Measurements from ENCODE around the gene KDM4C. TPM values are rescaled to one million over a fixed set of nuclear protein-coding genes. Genes with fewer than 3 reads are reported as not detected.

KDM4C gene
- total RNA-seq, 1 donor from 2014 or later: 63.5 TPM

DNA sequence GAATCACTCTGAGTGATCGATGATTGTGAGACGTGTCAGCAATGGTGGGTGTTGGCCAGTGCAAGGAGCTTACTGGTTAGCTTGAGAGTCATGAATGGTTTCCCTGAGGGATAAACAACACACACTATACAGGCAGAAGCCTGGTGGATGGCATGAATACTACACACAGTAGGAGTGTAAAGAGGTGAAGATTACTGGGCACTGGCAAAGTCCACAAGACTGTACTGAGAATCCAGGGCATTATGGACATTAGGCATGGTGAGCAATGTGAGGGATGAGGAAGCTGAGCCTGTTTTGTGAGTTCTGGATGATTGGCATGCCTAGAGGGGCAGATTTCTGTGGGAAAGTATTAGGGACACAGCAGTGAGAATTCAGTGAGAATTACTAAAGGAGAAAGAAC, 71.3 kb downstream of the KDM4C start:
- peaks cover 8% of the 10 kb centered on the region for H3K4me1 Mint-ChIP-seq (ENCODE audit: low read depth, unreplicated experiment)
- no peaks in the 10 kb centered on the region for H3K27me3 Mint-ChIP-seq (ENCODE audit: unreplicated experiment)
- no peak for DNase-seq
- H3K9me3 Mint-ChIP-seq (ENCODE audit: unreplicated experiment): peaks cover 4% of the 10 kb centered on the region
- no peaks in the 10 kb centered on the region for H3K36me3 Mint-ChIP-seq (ENCODE audit: unreplicated experiment)
- TF ChIP-seq, protein P1, sequence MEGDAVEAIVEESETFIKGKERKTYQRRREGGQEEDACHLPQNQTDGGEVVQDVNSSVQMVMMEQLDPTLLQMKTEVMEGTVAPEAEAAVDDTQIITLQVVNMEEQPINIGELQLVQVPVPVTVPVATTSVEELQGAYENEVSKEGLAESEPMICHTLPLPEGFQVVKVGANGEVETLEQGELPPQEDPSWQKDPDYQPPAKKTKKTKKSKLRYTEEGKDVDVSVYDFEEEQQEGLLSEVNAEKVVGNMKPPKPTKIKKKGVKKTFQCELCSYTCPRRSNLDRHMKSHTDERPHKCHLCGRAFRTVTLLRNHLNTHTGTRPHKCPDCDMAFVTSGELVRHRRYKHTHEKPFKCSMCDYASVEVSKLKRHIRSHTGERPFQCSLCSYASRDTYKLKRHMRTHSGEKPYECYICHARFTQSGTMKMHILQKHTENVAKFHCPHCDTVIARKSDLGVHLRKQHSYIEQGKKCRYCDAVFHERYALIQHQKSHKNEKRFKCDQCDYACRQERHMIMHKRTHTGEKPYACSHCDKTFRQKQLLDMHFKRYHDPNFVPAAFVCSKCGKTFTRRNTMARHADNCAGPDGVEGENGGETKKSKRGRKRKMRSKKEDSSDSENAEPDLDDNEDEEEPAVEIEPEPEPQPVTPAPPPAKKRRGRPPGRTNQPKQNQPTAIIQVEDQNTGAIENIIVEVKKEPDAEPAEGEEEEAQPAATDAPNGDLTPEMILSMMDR (IDR thresholded peaks at IDR 0.05; ENCODE audit: partially characterized antibody, unreplicated experiment): no peak
- no peak overlapping the region for H3K4me3 Mint-ChIP-seq (ENCODE audit: unreplicated experiment)
- no peak overlapping the region for H3K27ac Mint-ChIP-seq (ENCODE audit: unreplicated experiment)

DNA sequence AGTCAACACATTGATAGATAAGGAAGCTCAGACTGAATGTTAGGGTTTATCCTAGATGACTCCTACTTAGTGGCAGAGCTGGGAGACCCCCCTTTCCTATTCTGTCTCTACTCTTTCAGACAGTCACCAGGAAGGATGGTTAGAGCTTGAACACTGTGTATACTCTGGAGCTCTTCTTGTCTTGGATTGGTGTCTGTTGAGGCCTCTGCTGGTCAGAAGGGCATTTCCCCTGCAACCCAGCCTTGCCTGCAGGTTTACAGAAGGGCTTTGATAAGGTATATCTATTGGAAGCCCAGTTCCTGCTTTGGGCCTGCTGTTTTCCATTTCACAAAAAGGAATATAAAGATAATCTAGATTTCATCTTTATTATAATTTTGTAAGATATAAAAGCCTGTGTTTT, 71.8 kb downstream of the KDM4C start:
- Mint-ChIP-seq H3K9me3 (ENCODE audit: unreplicated experiment) (peaks cover 4% of the 10 kb centered on the region), H3K27me3 (ENCODE audit: unreplicated experiment) (no peaks in the 10 kb centered on the region), H3K4me3 (ENCODE audit: unreplicated experiment) (no peak overlapping the region), H3K4me1 (ENCODE audit: low read depth, unreplicated experiment) (peaks cover 8% of the 10 kb centered on the region), H3K36me3 (ENCODE audit: unreplicated experiment) (no peaks in the 10 kb centered on the region), H3K27ac (ENCODE audit: unreplicated experiment) (no peak overlapping the region)
- no peak for DNase-seq
- TF ChIP-seq, protein P1 (IDR thresholded peaks at IDR 0.05; ENCODE audit: partially characterized antibody, unreplicated experiment): no peak

DNA sequence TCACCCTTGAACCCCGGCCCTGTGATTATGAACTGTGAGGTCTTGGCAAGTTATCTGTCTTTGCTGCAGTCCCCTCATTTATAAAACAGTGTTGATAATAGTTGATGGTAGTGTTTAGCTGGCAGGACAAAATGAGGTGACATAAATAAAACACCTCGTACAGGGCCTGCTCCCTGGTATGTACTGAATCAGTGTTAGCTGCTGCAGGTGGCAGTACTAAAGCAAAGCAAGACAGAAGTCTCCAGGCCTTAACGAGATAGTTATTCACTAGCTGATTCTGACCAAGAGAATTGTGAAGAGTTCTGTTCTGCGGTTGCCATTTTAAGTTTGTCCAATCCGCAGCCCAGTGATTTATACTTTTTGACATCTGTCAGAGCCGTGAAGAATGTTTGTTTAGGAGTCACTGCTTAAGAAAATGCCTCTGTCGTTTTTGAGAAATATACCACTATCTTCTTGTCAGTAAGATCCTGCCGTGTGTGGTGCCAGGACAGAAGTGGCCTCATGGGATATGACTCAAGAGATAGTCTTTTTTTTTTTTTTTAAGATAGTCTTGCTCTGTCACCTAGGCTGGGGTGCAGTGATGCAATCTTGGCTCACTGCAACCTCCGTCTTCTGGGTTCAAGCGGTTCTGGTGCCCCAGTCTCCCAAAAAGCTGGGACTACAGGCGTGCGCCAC, 75.9 kb downstream of the KDM4C start:
- TF ChIP-seq, protein P1 (IDR thresholded peaks at IDR 0.05; ENCODE audit: partially characterized antibody, unreplicated experiment): no peak
- Mint-ChIP-seq H3K9me3 (ENCODE audit: unreplicated experiment) (peaks cover 4% of the 10 kb centered on the region), H3K4me1 (ENCODE audit: low read depth, unreplicated experiment) (peaks cover 3% of the 10 kb centered on the region), H3K27ac (ENCODE audit: unreplicated experiment) (no peak overlapping the region), H3K36me3 (ENCODE audit: unreplicated experiment) (peaks cover 4% of the 10 kb centered on the region), H3K4me3 (ENCODE audit: unreplicated experiment) (no peak overlapping the region), H3K27me3 (ENCODE audit: unreplicated experiment) (no peaks in the 10 kb centered on the region)
- no peak for DNase-seq

DNA sequence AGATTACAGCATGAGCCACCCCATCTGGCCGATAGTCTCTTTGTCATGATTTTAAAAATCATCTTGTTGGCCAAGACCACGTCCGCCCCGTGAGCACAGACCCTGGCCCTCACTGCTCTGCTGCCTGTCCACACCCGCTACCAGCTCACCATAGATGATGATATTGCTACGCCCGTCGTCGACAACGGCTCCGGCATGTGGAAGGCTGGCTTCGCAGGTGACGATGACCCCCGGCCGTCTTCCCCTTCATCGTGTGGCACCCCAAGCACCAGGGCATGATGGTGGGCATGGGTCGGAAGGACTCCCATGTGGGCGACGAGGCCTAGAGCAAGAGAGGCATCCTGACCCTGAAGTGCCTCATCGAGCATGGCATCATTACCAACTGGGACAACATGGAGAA, 76.5 kb downstream of the KDM4C start:
- Mint-ChIP-seq H3K36me3 (ENCODE audit: unreplicated experiment) (peaks cover 4% of the 10 kb centered on the region), H3K27me3 (ENCODE audit: unreplicated experiment) (no peaks in the 10 kb centered on the region), H3K27ac (ENCODE audit: unreplicated experiment) (peak overlapping the region; percentile 39), H3K4me3 (ENCODE audit: unreplicated experiment) (no peak overlapping the region), H3K4me1 (ENCODE audit: low read depth, unreplicated experiment) (peaks cover 3% of the 10 kb centered on the region), H3K9me3 (ENCODE audit: unreplicated experiment) (peaks cover 2% of the 10 kb centered on the region)
- TF ChIP-seq, protein P1 (IDR thresholded peaks at IDR 0.05; ENCODE audit: partially characterized antibody, unreplicated experiment): no peak
- DNase-seq: no peak

DNA sequence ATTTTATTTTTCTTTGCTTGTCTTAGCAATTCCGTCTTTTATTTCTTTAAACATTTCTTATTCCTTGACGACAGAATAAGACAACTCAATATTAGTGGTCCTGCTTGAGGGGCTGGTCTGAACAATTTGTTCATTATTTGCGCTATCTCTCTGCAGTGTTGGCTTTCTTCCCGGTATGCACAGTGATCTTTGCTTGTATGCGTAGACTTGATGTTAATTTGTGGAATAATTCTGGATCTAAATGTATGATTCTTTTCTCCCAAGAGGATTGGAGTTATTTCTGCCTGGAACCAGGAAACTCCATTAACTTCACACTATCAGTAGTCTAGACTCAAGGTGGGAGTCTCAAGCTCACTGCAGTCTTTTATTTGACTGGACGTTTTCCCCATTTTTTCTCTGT, 80.4 kb downstream of the KDM4C start:
- no peaks in the 10 kb centered on the region for H3K4me1 Mint-ChIP-seq (ENCODE audit: low read depth, unreplicated experiment)
- no peaks in the 10 kb centered on the region for H3K27me3 Mint-ChIP-seq (ENCODE audit: unreplicated experiment)
- H3K9me3 Mint-ChIP-seq (ENCODE audit: unreplicated experiment): no peaks in the 10 kb centered on the region
- H3K4me3 Mint-ChIP-seq (ENCODE audit: unreplicated experiment): no peak overlapping the region
- TF ChIP-seq, protein P1 (IDR thresholded peaks at IDR 0.05; ENCODE audit: partially characterized antibody, unreplicated experiment): no peak
- DNase-seq: no peak
- no peak overlapping the region for H3K27ac Mint-ChIP-seq (ENCODE audit: unreplicated experiment)
- peaks cover 4% of the 10 kb centered on the region for H3K36me3 Mint-ChIP-seq (ENCODE audit: unreplicated experiment)
